H9 (cell line): ENCODE measurements around the gene PPA1. TPM values are rescaled to one million over a fixed set of nuclear protein-coding genes. Genes with fewer than 3 reads are reported as not detected.

Experiments used
- DNase-seq: peaks from one replicate; pipeline ENCODE4 v3.0.0-alpha.2; 2017
- H2AFZ ChIP-seq: one replicate; pipeline ENCODE4 v1.6.1; 2013; ENCODE audit warnings: mild to moderate bottlenecking, low read length, control low read depth, moderate library complexity
- H2AK5ac ChIP-seq: 2 replicates; pipeline ENCODE4 v1.6.1; 2013; ENCODE audit warnings: low read length, control low read depth, mixed read lengths; ENCODE audit not compliant: insufficient read length
- H2BK120ac ChIP-seq: one replicate; pipeline ENCODE4 v1.6.1; 2013; ENCODE audit warnings: low read depth, mild to moderate bottlenecking, low read length, control low read depth, inconsistent platforms; ENCODE audit not compliant: poor library complexity, severe bottlenecking
- H2BK12ac ChIP-seq: 2 replicates; pipeline ENCODE4 v1.6.1; 2013; ENCODE audit warnings: low read length, control low read depth, mixed read lengths, low read depth; ENCODE audit not compliant: insufficient read length
- H2BK15ac ChIP-seq: 2 replicates; pipeline ENCODE4 v1.6.1; 2013; ENCODE audit warnings: low read depth, low read length, control low read depth
- H2BK20ac ChIP-seq: one replicate; pipeline ENCODE4 v1.6.1; 2013; ENCODE audit warnings: low read depth, mild to moderate bottlenecking, low read length, control low read depth, inconsistent platforms; ENCODE audit not compliant: poor library complexity, severe bottlenecking
- H2BK5ac ChIP-seq: 2 replicates; pipeline ENCODE4 v1.6.1; 2013; ENCODE audit warnings: low read length, control low read depth, mixed read lengths; ENCODE audit not compliant: insufficient read length
- H3K14ac ChIP-seq: 2 replicates; pipeline ENCODE4 v1.6.1; 2013; ENCODE audit warnings: low read length, control low read depth; ENCODE audit not compliant: insufficient read depth
- H3K18ac ChIP-seq: 2 replicates; pipeline ENCODE4 v1.6.1; 2013; ENCODE audit warnings: low read depth, mild to moderate bottlenecking, mixed read lengths, low read length, control low read depth; ENCODE audit not compliant: insufficient read length
- H3K23ac ChIP-seq: 2 replicates; pipeline ENCODE4 v1.6.1; 2013; ENCODE audit warnings: low read length, control low read depth, mixed read lengths, low read depth; ENCODE audit not compliant: insufficient read length
- H3K23me2 ChIP-seq: 2 replicates; pipeline ENCODE4 v1.6.1; 2013; ENCODE audit warnings: low read depth, mild to moderate bottlenecking, mixed read lengths, low read length, control low read depth; ENCODE audit not compliant: insufficient read length, poor library complexity, severe bottlenecking
- H3K27ac ChIP-seq: 2 replicates; pipeline ENCODE4 v1.5.1; 2013; ENCODE audit warnings: low read length, control low read depth, mixed read lengths, low read depth; ENCODE audit not compliant: insufficient read length
- H3K27me3 ChIP-seq: 2 replicates; pipeline ENCODE4 v1.6.1; 2013; ENCODE audit warnings: low read length, control low read depth, inconsistent platforms; ENCODE audit not compliant: insufficient read depth
- H3K4ac ChIP-seq: 2 replicates; pipeline ENCODE4 v1.6.1; 2013; ENCODE audit warnings: low read depth, mild to moderate bottlenecking, control low read depth, inconsistent platforms, low read length, moderate library complexity
- H3K4me1 ChIP-seq: 2 replicates; pipeline ENCODE4 v1.6.1; 2013; ENCODE audit warnings: low read length, control low read depth, inconsistent platforms; ENCODE audit not compliant: insufficient read depth
- H3K4me2 ChIP-seq: 2 replicates; pipeline ENCODE4 v1.6.1; 2013; ENCODE audit warnings: low read length, control low read depth, mixed read lengths; ENCODE audit not compliant: insufficient read length, insufficient read depth
- H3K56ac ChIP-seq: 2 replicates; pipeline ENCODE4 v1.6.1; 2013; ENCODE audit warnings: low read depth, mild to moderate bottlenecking, mixed read lengths, low read length, control low read depth; ENCODE audit not compliant: insufficient read length
- H3K79me1 ChIP-seq: 2 replicates; pipeline ENCODE4 v1.6.1; 2013; ENCODE audit warnings: low read depth, mild to moderate bottlenecking, moderate library complexity, low read length, control low read depth, inconsistent platforms; ENCODE audit not compliant: insufficient read depth, poor library complexity, severe bottlenecking
- H3K79me2 ChIP-seq: 2 replicates; pipeline ENCODE4 v1.6.1; 2013; ENCODE audit warnings: low read length, control low read depth, inconsistent platforms; ENCODE audit not compliant: insufficient read depth
- H3K9ac ChIP-seq: 2 replicates; pipeline ENCODE4 v1.6.1; 2013; ENCODE audit warnings: low read length, control low read depth, mixed read lengths; ENCODE audit not compliant: insufficient read length; ENCODE audit errors: extremely low read depth
- H3K9me3 ChIP-seq: one replicate; pipeline ENCODE4 v1.6.1; 2013; ENCODE audit warnings: low read depth, low read length, inconsistent platforms; ENCODE audit not compliant: control insufficient read depth
- H3T11ph ChIP-seq: one replicate; pipeline ENCODE4 v1.6.1; 2013; ENCODE audit warnings: mild to moderate bottlenecking, low read length, control low read depth, inconsistent platforms
- H4K20me1 ChIP-seq: one replicate; pipeline ENCODE4 v1.6.1; 2013; ENCODE audit not compliant: control insufficient read depth, insufficient read length, insufficient read depth
- H4K5ac ChIP-seq: 2 replicates; pipeline ENCODE4 v1.6.1; 2013; ENCODE audit warnings: low read depth, mild to moderate bottlenecking, mixed read lengths, low read length, control low read depth; ENCODE audit not compliant: insufficient read length
- H4K8ac ChIP-seq: replicated peaks from 2 replicates; pipeline ENCODE4 v1.6.1; 2013; ENCODE audit warnings: low read length, control low read depth, mixed read lengths, low read depth; ENCODE audit not compliant: insufficient read length
- H4K91ac ChIP-seq: 2 replicates; pipeline ENCODE4 v1.6.1; 2013; ENCODE audit warnings: low read depth, mild to moderate bottlenecking, moderate library complexity, mixed read lengths, low read length, control low read depth; ENCODE audit not compliant: insufficient read length
- H3K27ac Mint-ChIP-seq, 3 experiments: 2 replicates in 2 of 3; 3 replicates in 1 of 3; pipeline ENCODE4 v1.8.0; 2020 to 2021; ENCODE audit warnings: mixed read lengths in 3 of 3, mild to moderate bottlenecking in 1 of 3, moderate library complexity in 1 of 3
- H3K27me3 Mint-ChIP-seq: 2 replicates; pipeline ENCODE4 v1.8.0; 2021; ENCODE audit warnings: low read depth, mild to moderate bottlenecking, moderate library complexity, mixed read lengths
- H3K36me3 Mint-ChIP-seq, 3 experiments: 2 replicates in 2 of 3; 3 replicates in 1 of 3; pipeline ENCODE4 v1.8.0; 2020 to 2021; ENCODE audit warnings: low read depth in 3 of 3, mixed read lengths in 3 of 3; ENCODE audit not compliant: insufficient read depth in 1 of 3
- H3K4me1 Mint-ChIP-seq, 2 experiments: 2 replicates each; pipeline ENCODE4 v1.8.0; 2020; ENCODE audit warnings: mixed read lengths in 2 of 2
- H3K4me3 Mint-ChIP-seq, 2 experiments: 2 replicates in 1 of 2; 3 replicates in 1 of 2; pipeline ENCODE4 v1.8.0; 2020 to 2021; ENCODE audit warnings: mild to moderate bottlenecking in 2 of 2, mixed read lengths in 2 of 2, moderate library complexity in 1 of 2
- H3K9me3 Mint-ChIP-seq, 2 experiments: 2 replicates in 1 of 2; 3 replicates in 1 of 2; pipeline ENCODE4 v1.8.0; 2020; ENCODE audit warnings: mild to moderate bottlenecking in 2 of 2, mixed read lengths in 2 of 2, moderate library complexity in 1 of 2
- CTCF ChIP-seq: fragments of 200-600 bp; sonication (generic); conservative IDR thresholded peaks from 3 replicates; pipeline ENCODE4 v1.8.0; 2021; ENCODE audit warnings: antibody characterized with exemption, mild to moderate bottlenecking
- WGBS: extraction: QIAGEN DNeasy Blood & Tissue Kit; methylation state at CpG from one replicate; pipeline ENCODE4 v1.1.7; 2013; ENCODE audit warnings: missing lambda C conversion rate, low lambda C conversion rate, mixed read lengths; ENCODE audit not compliant: insufficient read length; ENCODE audit errors: extremely low coverage; 5-methylcytosine and 5-hydroxymethylcytosine counted together
- total RNA-seq: library from RNA; stranded (reverse); gene quantifications from 2 replicates; pipeline ENCODE4 v1.2.1, GENCODE V29; 2021

PPA1 gene
- total RNA-seq, 1 experiment from 2014 or later: 115 TPM

- Histone ChIP-seq H3K9me3 (no peaks in the 10 kb centered on the region), H2BK12ac (no peak overlapping the region), H3K18ac (no peak overlapping the region), H3K79me1 (no peaks in the 10 kb centered on the region), H2BK5ac (no peak overlapping the region), H3K4me1 (no peaks in the 10 kb centered on the region), H2AFZ (no peak overlapping the region), H3K4me2 (peak overlapping the region; percentile 100), H2BK120ac (no peak overlapping the region), H3K14ac (no peak overlapping the region), H3K79me2 (peaks cover 31% of the 10 kb centered on the region; the same call in 1 of the 2 replicates), H2AK5ac (no peak overlapping the region), H2BK20ac (no peak overlapping the region), H3K9ac (no peak overlapping the region), H4K8ac (no peak overlapping the region), H4K5ac (no peak overlapping the region), H3K23ac (no peak overlapping the region), H3K4ac (no peak overlapping the region), H2BK15ac (no peak overlapping the region), H3K27me3 (no peaks in the 10 kb centered on the region), H4K20me1 (no peaks in the 10 kb centered on the region), H3K23me2 (peaks cover 7% of the 10 kb centered on the region), H3T11ph (no peak overlapping the region), H3K56ac (no peak overlapping the region), H4K91ac (no peak overlapping the region), H3K27ac (no peak overlapping the region)
- Mint-ChIP-seq H3K27me3 (peaks cover 1% of the 10 kb centered on the region), H3K36me3 (peaks cover 2 to 18% (median 9%) of the 10 kb centered on the region in 3 experiments; a peak in 5 of 7 replicates), H3K9me3 (no peaks in the 10 kb centered on the region), H3K27ac (peak overlapping the region in 1 of 3 experiments; percentile 94; a peak in 1 of 7 replicates), H3K4me1 (peaks cover 11 to 16% of the 10 kb centered on the region in 2 experiments), H3K4me3 (peak overlapping the region; percentile 93 to 95)
- TF ChIP-seq CTCF: no peak
- no peak for DNase-seq
- no CpG with 5 or more reads among the region's 2 CpGs for WGBS
Measured at GRCh38 chr10:70169011-70169410, 64.2 kb downstream of the PPA1 start.
